Measurements from ENCODE around the gene PRRG2. TPM values are rescaled to one million over a fixed set of nuclear protein-coding genes. Genes with fewer than 3 reads are reported as not detected.

PRRG2 gene
- total RNA-seq, 1 experiment from 2014 or later, result 3.3 TPM

DNA sequence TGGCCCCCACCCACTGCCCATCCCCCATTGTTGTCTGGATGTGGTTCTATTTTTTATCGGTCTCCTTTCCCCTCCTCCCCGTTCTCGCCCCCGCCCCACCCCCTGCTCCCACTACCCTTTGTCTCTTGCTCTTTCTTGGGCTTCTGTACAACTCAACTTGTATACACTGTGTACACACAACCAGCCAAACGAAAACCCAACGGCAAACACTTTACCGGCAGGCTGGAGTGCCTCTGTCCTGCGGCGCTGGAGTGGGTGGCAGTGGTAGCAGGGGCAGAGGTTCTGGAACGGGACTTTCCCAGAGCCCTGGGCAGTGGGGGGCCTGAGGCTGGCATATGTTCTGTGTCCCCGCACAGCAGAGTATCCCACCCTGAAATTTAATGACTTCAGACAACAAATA is 45.1 kb downstream of the PRRG2 start:
- Histone ChIP-seq H3K23ac (ENCODE audit: insufficient read length, low read depth, low read length) (no peak overlapping the region), H4K20me1 (ENCODE audit: control insufficient read depth, insufficient read depth, insufficient read length) (peaks cover 2% of the 10 kb centered on the region), H3T11ph (ENCODE audit: low read length) (no peak overlapping the region), H3K56ac (ENCODE audit: insufficient read length, low read depth, low read length) (no peak overlapping the region), H4K8ac (replicated peaks; ENCODE audit: insufficient read length, low read depth, low read length) (no peak overlapping the region), H2AFZ (ENCODE audit: low read length) (no peak overlapping the region), H3K9me3 (ENCODE audit: control insufficient read depth, low read depth, low read length) (no peaks in the 10 kb centered on the region), H2BK12ac (ENCODE audit: insufficient read length, low read depth, low read length) (no peak overlapping the region), H2BK20ac (ENCODE audit: low read depth, low read length, poor library complexity, severe bottlenecking) (no peak overlapping the region), H4K5ac (ENCODE audit: insufficient read length, low read depth, low read length) (no peak overlapping the region), H2BK15ac (ENCODE audit: low read depth, low read length) (no peak overlapping the region), H3K23me2 (ENCODE audit: insufficient read length, low read depth, low read length, poor library complexity, severe bottlenecking) (no peaks in the 10 kb centered on the region), H2AK5ac (ENCODE audit: insufficient read length, low read length) (no peak overlapping the region), H3K9ac (ENCODE audit: extremely low read depth, insufficient read length, low read length) (no peak overlapping the region), H3K4ac (ENCODE audit: low read depth, low read length) (no peak overlapping the region), H3K27ac (ENCODE audit: insufficient read length, low read depth, low read length) (no peak overlapping the region), H4K91ac (ENCODE audit: insufficient read length, low read depth, low read length) (no peak overlapping the region), H3K18ac (ENCODE audit: insufficient read length, low read depth, low read length) (no peak overlapping the region), H2BK5ac (ENCODE audit: insufficient read length, low read length) (no peak overlapping the region), H3K4me1 (ENCODE audit: insufficient read depth, low read length) (no peaks in the 10 kb centered on the region), H3K79me2 (ENCODE audit: insufficient read depth, low read length) (no peaks in the 10 kb centered on the region), H3K4me2 (ENCODE audit: insufficient read depth, insufficient read length, low read length) (no peak overlapping the region), H2BK120ac (ENCODE audit: low read depth, low read length, poor library complexity, severe bottlenecking) (no peak overlapping the region), H3K79me1 (ENCODE audit: insufficient read depth, low read depth, low read length, poor library complexity, severe bottlenecking) (no peaks in the 10 kb centered on the region), H3K27me3 (ENCODE audit: insufficient read depth, low read length) (no peaks in the 10 kb centered on the region), H3K14ac (ENCODE audit: insufficient read depth, low read length) (no peak overlapping the region)
- no peak for DNase-seq
- H3K27me3 Mint-ChIP-seq (ENCODE audit: low read depth), result no peaks in the 10 kb centered on the region; the same call in 1 of the 2 replicates
- peaks cover 29 to 56% (median 55%) of the 10 kb centered on the region in 3 experiments for H3K36me3 Mint-ChIP-seq (ENCODE audit: insufficient read depth in 1 of 3, low read depth in 3 of 3)
- no CpG with 5 or more reads among the region's 11 CpGs for WGBS (ENCODE audit: extremely low coverage, insufficient read length, low lambda C conversion rate)
- H3K4me3 Mint-ChIP-seq, result no peak overlapping the region
- H3K27ac Mint-ChIP-seq, result no peak overlapping the region
- TF ChIP-seq, protein P1, sequence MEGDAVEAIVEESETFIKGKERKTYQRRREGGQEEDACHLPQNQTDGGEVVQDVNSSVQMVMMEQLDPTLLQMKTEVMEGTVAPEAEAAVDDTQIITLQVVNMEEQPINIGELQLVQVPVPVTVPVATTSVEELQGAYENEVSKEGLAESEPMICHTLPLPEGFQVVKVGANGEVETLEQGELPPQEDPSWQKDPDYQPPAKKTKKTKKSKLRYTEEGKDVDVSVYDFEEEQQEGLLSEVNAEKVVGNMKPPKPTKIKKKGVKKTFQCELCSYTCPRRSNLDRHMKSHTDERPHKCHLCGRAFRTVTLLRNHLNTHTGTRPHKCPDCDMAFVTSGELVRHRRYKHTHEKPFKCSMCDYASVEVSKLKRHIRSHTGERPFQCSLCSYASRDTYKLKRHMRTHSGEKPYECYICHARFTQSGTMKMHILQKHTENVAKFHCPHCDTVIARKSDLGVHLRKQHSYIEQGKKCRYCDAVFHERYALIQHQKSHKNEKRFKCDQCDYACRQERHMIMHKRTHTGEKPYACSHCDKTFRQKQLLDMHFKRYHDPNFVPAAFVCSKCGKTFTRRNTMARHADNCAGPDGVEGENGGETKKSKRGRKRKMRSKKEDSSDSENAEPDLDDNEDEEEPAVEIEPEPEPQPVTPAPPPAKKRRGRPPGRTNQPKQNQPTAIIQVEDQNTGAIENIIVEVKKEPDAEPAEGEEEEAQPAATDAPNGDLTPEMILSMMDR (conservative IDR thresholded peaks at IDR 0.05), result no peak
- H3K4me1 Mint-ChIP-seq, result peaks cover 4 to 7% of the 10 kb centered on the region in 2 experiments
- no peaks in the 10 kb centered on the region for H3K9me3 Mint-ChIP-seq

All from H9 (cell line).